K562 (cell line): Measurements from ENCODE around the gene CRPPA. TPM values are rescaled to one million over a fixed set of nuclear protein-coding genes. Genes with fewer than 3 reads are reported as not detected.

Experiments used
- ATF1 ChIP-seq, 2 experiments: fragments of 450-650 bp in 1 of 2; IDR thresholded peaks; 2 replicates each; pipeline ENCODE4 v1.6.1; 2016; ENCODE audit warnings: missing compliant biosample characterization in 1 of 2, missing genetic modification characterization in 1 of 2
- CEBPZ ChIP-seq: fragments of 150-350 bp; IDR thresholded peaks from 2 replicates; pipeline ENCODE4 v1.6.1; 2014; ENCODE audit warnings: low read depth, mild to moderate bottlenecking, low read length, borderline replicate concordance
- CTBP1 ChIP-seq: fragments of 450-650 bp; IDR thresholded peaks from 2 replicates; pipeline ENCODE4 v1.6.1; 2016; ENCODE audit warnings: borderline replicate concordance
- IRF2 ChIP-seq: sonication (generic); formaldehyde crosslinking; IDR thresholded peaks from 2 replicates; pipeline ENCODE4 v1.8.1; 2022; ENCODE audit warnings: mild to moderate bottlenecking, missing genetic modification reagents
- MEF2A ChIP-seq: IDR thresholded peaks from 2 replicates; pipeline ENCODE4 v1.6.1; 2011; ENCODE audit warnings: low read depth, mild to moderate bottlenecking, low read length, moderate library complexity; ENCODE audit not compliant: control insufficient read depth
- MNT ChIP-seq, 2 experiments: fragments of 450-650 bp; conservative IDR thresholded peaks; 2 replicates each; pipeline ENCODE4 v1.6.1; 2017; ENCODE audit warnings: mild to moderate bottlenecking in 2 of 2, moderate library complexity in 2 of 2
- MYC ChIP-seq, 2 experiments: fragments of 250-450 bp in 1 of 2; sonication (Bioruptor Pico) in 1 of 2; IDR thresholded peaks; 2 replicates each; pipeline versions ENCODE4 v1.5.1 to v1.6.1; 2012 to 2021; ENCODE audit warnings: low read depth in 2 of 2, borderline replicate concordance in 1 of 2, improper control_type of control experiment in 1 of 2, low read length in 1 of 2, mild to moderate bottlenecking in 1 of 2, moderate library complexity in 1 of 2
- PKNOX1 ChIP-seq: fragments of 450-650 bp; IDR thresholded peaks from 2 replicates; pipeline ENCODE4 v1.6.1; 2016
- YY1 ChIP-seq, 3 experiments: IDR thresholded peaks; 2 replicates each; pipeline ENCODE4 v1.6.1; 2011; ENCODE audit warnings: low read length in 2 of 3, mild to moderate bottlenecking in 2 of 3, moderate library complexity in 2 of 3, borderline replicate concordance in 1 of 3, control low read depth in 1 of 3, low read depth in 1 of 3; ENCODE audit not compliant: insufficient read depth in 3 of 3, insufficient replicate concordance in 2 of 3, control insufficient read depth in 1 of 3, insufficient read length in 1 of 3; ENCODE audit errors: extremely low read depth in 1 of 3
- ZNF12 ChIP-seq: sonication (generic); formaldehyde crosslinking; IDR thresholded peaks from 2 replicates; pipeline ENCODE4 v1.4.0; 2020; ENCODE audit warnings: mild to moderate bottlenecking, missing genetic modification reagents
- polyA plus RNA-seq, 8 experiments: library from polyadenylated mRNA; depleted of rRNA in 4 of 8; stranded (reverse) in 5 of 8; unstranded in 3 of 8; fragments of >200 nt; fragmentation: Nextera tagmentation in 2 of 8; fragmentation: Illumina TruSeq in 1 of 8; extraction: Ambion mirVana in 2 of 8; extraction: Trizol in 1 of 8; gene quantifications; 2 replicates each; pipeline versions ENCODE4 v1.2.1 to v1.2.3, GENCODE V29; 2011 to 2014; ENCODE audit warnings: inconsistent platforms in 1 of 8, missing spikeins in 1 of 8
- total RNA-seq, 7 experiments: library from RNA; depleted of rRNA in 6 of 7; stranded (reverse); fragments of >200 nt in 6 of 7; fragmentation: Illumina TruSeq in 2 of 7; extraction: Trizol in 2 of 7; gene quantifications; 2 replicates each; pipeline versions ENCODE4 v1.2.1 to v1.2.3, GENCODE V29; 2011 to 2021; ENCODE audit warnings: low replicate concordance in 1 of 7

Gene CRPPA
- total and polyA plus RNA-seq, 9 of the 15 experiments (the other 6 are each of a cell fraction or from before 2014, with no cell fraction given) = 3.9 to 14.4 (median 7.8) TPM

DNA sequence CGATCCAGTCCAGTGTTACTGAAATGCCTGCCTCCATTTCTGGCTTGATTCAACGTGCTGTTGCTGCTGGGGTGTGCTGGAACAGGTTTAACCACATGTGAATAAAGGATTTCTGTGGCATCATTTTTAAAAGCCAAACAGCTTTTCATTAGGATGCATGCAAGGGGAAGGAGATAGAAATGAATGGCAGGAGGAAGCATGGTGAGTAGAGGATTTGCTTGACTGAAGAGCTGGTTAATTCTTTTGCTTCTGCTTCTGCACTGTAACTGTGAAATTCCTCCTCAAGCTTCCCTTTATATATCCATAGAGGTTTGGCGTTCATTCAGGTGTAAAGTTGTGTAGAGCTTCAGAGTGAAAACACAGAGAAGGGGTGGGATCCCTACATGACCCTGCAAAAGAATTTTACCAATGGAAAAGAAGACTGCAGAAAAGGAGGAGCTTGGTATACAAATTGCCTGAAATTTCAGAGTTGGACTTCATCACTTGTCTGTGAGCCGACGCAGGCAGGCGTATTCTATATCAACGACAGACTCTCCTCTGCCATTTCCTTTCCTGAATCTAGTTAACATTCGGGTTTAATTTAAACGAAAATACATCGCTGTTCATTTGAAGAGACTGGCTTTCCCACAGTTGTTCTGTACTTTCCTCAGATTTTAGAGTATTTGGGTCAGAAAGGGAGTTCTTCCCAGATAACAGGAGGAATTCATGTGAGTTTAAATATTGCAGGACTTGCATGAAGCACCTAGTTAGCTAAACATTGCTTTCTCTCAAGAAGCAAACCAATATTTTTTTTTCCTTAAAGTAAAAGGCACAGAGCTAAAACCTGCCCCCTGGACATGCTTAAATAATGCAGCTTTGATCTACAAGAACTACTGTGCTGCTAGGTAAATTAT, 44.4 kb upstream of the CRPPA start, which contains the start of gene SOSTDC1 (continued):
- TF ChIP-seq MNT (conservative IDR thresholded peaks at IDR 0.05) = 0 out of 4 replicates have a peak, but pooled peaks of 1 of the 2 experiments have one; percentile 23
- no peak for TF ChIP-seq CEBPZ
- TF ChIP-seq YY1 (IDR thresholded peaks at IDR 0.05; ENCODE audit: borderline replicate concordance in 1 of 3, control insufficient read depth in 1 of 3, extremely low read depth in 1 of 3, insufficient read depth in 3 of 3, insufficient read length in 1 of 3, insufficient replicate concordance in 2 of 3, low read depth in 1 of 3, low read length in 2 of 3) = peak in 1 of 3 experiments; percentile 26
- TF ChIP-seq IRF2 = no peak
- TF ChIP-seq PKNOX1 = peak; percentile 51
- TF ChIP-seq MEF2A = no peak
- no peak for TF ChIP-seq ATF1 (CRISPR knock-in tag; IDR thresholded peaks at IDR 0.05)
- TF ChIP-seq ATF1 (tag; IDR thresholded peaks at IDR 0.05) = 0 out of 2 replicates have a peak, but pooled peaks have one; percentile 32
- no peak for TF ChIP-seq ZNF12 (CRISPR knock-in tag)
- peak; percentile 35; the same call in 1 of the 2 replicates for TF ChIP-seq CTBP1
- TF ChIP-seq MYC (IDR thresholded peaks at IDR 0.05; ENCODE audit: low read depth, low read length) = peak; percentile 16; the same call in 1 of the 2 replicates
- TF ChIP-seq MYC (CRISPR knock-in tag; IDR thresholded peaks at IDR 0.05; ENCODE audit: borderline replicate concordance, low read depth) = no peak
